H1 (cell line): Measurements from ENCODE around the gene PTPRO. TPM values are rescaled to one million over a fixed set of nuclear protein-coding genes. Genes with fewer than 3 reads are reported as not detected.

ENCODE experiments used
- E2F6 ChIP-seq: IDR thresholded peaks from 2 replicates; pipeline ENCODE4 v1.6.1; 2012; ENCODE audit warnings: inconsistent platforms
- KDM4A ChIP-seq: IDR thresholded peaks from one replicate; pipeline ENCODE4 v1.7.1; 2012; ENCODE audit warnings: low read depth, mild to moderate bottlenecking, moderate library complexity, low read length, inconsistent platforms; ENCODE audit not compliant: severe bottlenecking
- MAFK ChIP-seq: IDR thresholded peaks from 2 replicates; pipeline ENCODE4 v1.6.1; 2012; ENCODE audit warnings: low read depth, mild to moderate bottlenecking, improper control_type of control experiment, low read length
- RAD21 ChIP-seq, 2 experiments: IDR thresholded peaks in 1 of 2; conservative IDR thresholded peaks in 1 of 2; 2 replicates each; pipeline ENCODE4 v1.6.1; 2011; ENCODE audit warnings: low read depth in 2 of 2, low read length in 2 of 2, improper control_type of control experiment in 1 of 2, inconsistent platforms in 1 of 2, mild to moderate bottlenecking in 1 of 2, moderate library complexity in 1 of 2
- RNF2 ChIP-seq: fragments of 200-900, 300-1000 bp; sonication (generic); IDR thresholded peaks from 2 replicates; pipeline ENCODE4 v1.7.1; 2016; ENCODE audit warnings: borderline replicate concordance, low read depth, mild to moderate bottlenecking, antibody characterized with exemption, low read length; ENCODE audit not compliant: poor library complexity, severe bottlenecking; ENCODE audit errors: missing control alignments
- SUZ12 ChIP-seq: fragments of 200-600 bp; sonication (generic); IDR thresholded peaks from 2 replicates; pipeline ENCODE4 v1.6.1; 2012; ENCODE audit warnings: mild to moderate bottlenecking, inconsistent platforms, low read length, moderate library complexity, mixed read lengths
- ZNF274 ChIP-seq: IDR thresholded peaks from 2 replicates; pipeline ENCODE4 v1.7.0; 2012; ENCODE audit warnings: low read length, borderline replicate concordance; ENCODE audit errors: extremely low read depth
- polyA plus RNA-seq, 7 experiments: library from polyadenylated mRNA; depleted of rRNA in 3 of 7; stranded (reverse) in 5 of 7; unstranded in 2 of 7; fragments of >200 nt in 5 of 7; fragments of 200-250 nt in 2 of 7; gene quantifications; 1 replicate in 5 of 7; 2 replicates in 1 of 7; 4 replicates in 1 of 7; pipeline versions ENCODE4 v1.2.1 to v1.2.3, GENCODE V29; 2011 to 2013; ENCODE audit warnings: missing spikeins in 2 of 7, mixed read lengths in 2 of 7
- total RNA-seq: library from RNA; stranded (reverse); fragmentation: NEBNext Ultra II Directional; extraction: Animal tissue kit (Norgen Biotek cat#: 25700); gene quantifications from 2 replicates; pipeline ENCODE4 v1.2.1, GENCODE V29; 2021

The PTPRO gene
- total and polyA plus RNA-seq, 2 of the 8 experiments (the other 6 are each of a cell fraction or from before 2014, with no cell fraction given) = 0.73 to 1.7 TPM

GRCh38 chr12:15561396-15561795, 239.1 kb downstream of the PTPRO start (continued):
- TF ChIP-seq KDM4A (no peak), MAFK (no peak), RAD21 (IDR thresholded peaks at IDR 0.05 in 1 of 2, conservative IDR thresholded peaks at IDR 0.05 in 1 of 2; ENCODE audit: low read depth in 2 of 2, low read length in 2 of 2) (no peak), SUZ12 (no peak), E2F6 (no peak), ZNF274 (no peak), RNF2 (no peak)
